NT2/D1 (cell line): Measurements from ENCODE around the gene FAF2.

Experiments
- SUZ12 ChIP-seq: IDR thresholded peaks from 2 replicates; pipeline ENCODE4 v1.6.1; 2011; ENCODE audit not compliant: insufficient read length, insufficient read depth; ENCODE audit errors: extremely low read depth
- ZNF274 ChIP-seq: IDR thresholded peaks from 2 replicates; pipeline ENCODE4 v1.6.1; 2011; ENCODE audit warnings: mild to moderate bottlenecking, low read depth, low read length

DNA sequence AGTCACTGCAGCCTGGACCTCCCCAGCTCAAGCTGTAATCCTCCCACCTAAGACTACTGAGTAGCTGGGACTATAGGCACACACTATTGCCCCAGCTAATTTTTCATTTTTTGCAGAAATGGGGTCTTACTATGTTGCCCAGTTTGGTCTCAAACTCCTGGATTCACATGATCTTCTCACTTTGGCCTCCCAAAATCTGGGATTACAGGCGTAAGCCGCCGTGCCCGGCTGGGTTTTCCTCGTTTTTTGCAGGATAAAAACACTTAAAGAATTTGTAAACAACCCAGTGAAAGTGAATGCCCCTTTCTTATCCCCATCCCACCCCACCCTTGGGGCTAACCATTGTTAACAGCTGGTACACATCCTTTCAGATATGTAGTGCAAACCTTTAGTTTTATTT is 39.6 kb upstream of the FAF2 start:
- TF ChIP-seq SUZ12 (no peak), ZNF274 (no peak)
